Hematopoietic multipotent progenitor cell treated with erythropoietin and hydrocortisone succinate and interleukin-3 and kit ligand, for 8 days (in vitro differentiated cells): Measurements from ENCODE around the gene APOM.

Experiments used
- DNase-seq: peaks from one replicate; pipeline ENCODE4 v3.0.0-alpha.2; 2015

Gene APOM

GRCh38 chr6:31631681-31632278 lies 23.9 kb upstream of the APOM start:
- DNase-seq: no peak

GRCh38 chr6:31632279-31632946 lies 23.3 kb upstream of the APOM start:
- no peak for DNase-seq

- DNase-seq: no peak
Measured at GRCh38 chr6:31633447-31633846, 22.2 kb upstream of the APOM start.

GRCh38 chr6:31634131-31634530 lies 21.6 kb upstream of the APOM start:
- no peak for DNase-seq

GRCh38 chr6:31634969-31635575 lies 20.6 kb upstream of the APOM start:
- DNase-seq: no peak

- DNase-seq: no peak
Measured at GRCh38 chr6:31636698-31637596, 18.7 kb upstream of the APOM start.

GRCh38 chr6:31639043-31639442 lies 16.7 kb upstream of the APOM start:
- no peak for DNase-seq

GRCh38 chr6:31639449-31639861 lies 16.2 kb upstream of the APOM start:
- DNase-seq: no peak

- DNase-seq: no peak
Measured at GRCh38 chr6:31640612-31641011, 15.1 kb upstream of the APOM start.

GRCh38 chr6:31641370-31641769 lies 14.3 kb upstream of the APOM start:
- no peak for DNase-seq

- no peak for DNase-seq
Measured at GRCh38 chr6:31642798-31643570, 12.7 kb upstream of the APOM start.

- DNase-seq: no peak
Measured at GRCh38 chr6:31643818-31644454, 11.8 kb upstream of the APOM start.

- no peak for DNase-seq
Measured at GRCh38 chr6:31645325-31645724, 10.4 kb upstream of the APOM start.

- DNase-seq: peak; percentile 77
Measured at GRCh38 chr6:31651602-31652191, 4.0 kb upstream of the APOM start.

- no peak for DNase-seq
Measured at GRCh38 chr6:31652925-31653724, 2.6 kb upstream of the APOM start.

- DNase-seq: no peak
Measured at GRCh38 chr6:31654574-31655348, 933 bp upstream of the APOM start.

- DNase-seq: no peak
Measured at GRCh38 chr6:31657406-31658157, 1.9 kb downstream of the APOM start.

GRCh38 chr6:31658158-31658688 lies 2.5 kb downstream of the APOM start:
- no peak for DNase-seq
